Endothelial cell of umbilical vein (primary cell): ENCODE data around the gene ADARB2. TPM values are rescaled to one million over a fixed set of nuclear protein-coding genes. Genes with fewer than 3 reads are reported as not detected.

Experiments
- BruUV-seq: library from RNA; stranded (reverse); fragments of 400-500 nt; replicated peaks from 2 replicates; lab custom pipeline; 2021; lab: Mats Ljungman, UMichigan
- CTCF ChIA-PET: fragments of 300-600, 350-600 bp; sonication (Branson Sonifier 250); formaldehyde crosslinking; loops from one replicate; lab custom pipeline; 2021; ENCODE audit warnings: antibody characterized with exemption, inconsistent platforms; lab: Charles Lee
- POLR2A ChIA-PET: fragments of 300-600, 350-600 bp; sonication (Branson Sonifier 250); formaldehyde crosslinking; loops from one replicate; lab custom pipeline; 2021; ENCODE audit warnings: antibody characterized with exemption, inconsistent platforms; lab: Charles Lee
- DNase-seq: peaks from one replicate; pipeline ENCODE4 v3.0.0-alpha.2; 2011; ENCODE audit warnings: low read depth, low spot score
- FAIRE-seq: peaks from 2 replicates; lab custom pipeline; 2011; peaks lifted over from hg19 to GRCh38; lab: Jason Lieb, UNC
- H2AFZ ChIP-seq: 2 replicates; pipeline ENCODE4 v1.6.0; 2012; ENCODE audit warnings: low read depth, low read length, control low read depth, inconsistent platforms
- H3K27ac ChIP-seq: 2 replicates; pipeline ENCODE4 v1.5.1; 2011; ENCODE audit warnings: low read depth, mild to moderate bottlenecking, control low read depth, low read length, moderate library complexity; ENCODE audit not compliant: insufficient read depth
- H3K27me3 ChIP-seq, 2 experiments: 2 replicates each; pipeline versions ENCODE4 v1.6.0 to v1.6.1; 2011; ENCODE audit warnings: low read length in 2 of 2, mixed read lengths in 1 of 2; ENCODE audit not compliant: control insufficient read depth in 2 of 2, insufficient read depth in 2 of 2
- H3K36me3 ChIP-seq, 2 experiments: 2 replicates in 1 of 2; 3 replicates in 1 of 2; pipeline ENCODE4 v1.5.1; 2011; ENCODE audit warnings: low read length in 2 of 2, mild to moderate bottlenecking in 1 of 2, moderate library complexity in 1 of 2; ENCODE audit not compliant: control insufficient read depth in 2 of 2, insufficient read depth in 2 of 2; ENCODE audit errors: extremely low read depth in 1 of 2
- H3K4me1 ChIP-seq: 3 replicates; pipeline ENCODE4 v1.5.1; 2011; ENCODE audit warnings: mild to moderate bottlenecking, low read length; ENCODE audit not compliant: control insufficient read depth, insufficient read depth; ENCODE audit errors: extremely low read depth
- H3K4me2 ChIP-seq: 2 replicates; pipeline ENCODE4 v1.6.1; 2011; ENCODE audit warnings: low read length, control low read depth, mixed read lengths; ENCODE audit not compliant: insufficient read depth
- H3K4me3 ChIP-seq, 3 experiments: fragments of 200-600 bp in 1 of 3; sonication (generic), shearing (Covaris generic) in 1 of 3; replicated peaks in 1 of 3; 2 replicates each; pipeline ENCODE4 v1.5.1; 2011 to 2016; ENCODE audit warnings: control low read depth in 3 of 3, low read length in 3 of 3, mild to moderate bottlenecking in 2 of 3, inconsistent platforms in 1 of 3, low read depth in 1 of 3, moderate library complexity in 1 of 3; ENCODE audit not compliant: insufficient read depth in 1 of 3
- H3K79me2 ChIP-seq: 2 replicates; pipeline ENCODE4 v1.6.0; 2012; ENCODE audit warnings: low read length, inconsistent platforms; ENCODE audit not compliant: control insufficient read depth, insufficient read depth
- H3K9ac ChIP-seq: replicated peaks from 2 replicates; pipeline ENCODE3; 2011; ENCODE audit warnings: low read length, control low read depth; ENCODE audit not compliant: insufficient read depth; ENCODE audit errors: extremely low read depth
- H3K9me1 ChIP-seq: replicated peaks from 3 replicates; pipeline ENCODE4 v1.6.0; 2011; ENCODE audit warnings: mild to moderate bottlenecking, low read length; ENCODE audit not compliant: control insufficient read depth, insufficient read depth; ENCODE audit errors: extremely low read depth
- H3K9me3 ChIP-seq: replicated peaks from 2 replicates; pipeline ENCODE4 v1.5.1; 2012; ENCODE audit warnings: low read length, inconsistent platforms; ENCODE audit not compliant: control insufficient read depth, insufficient read depth
- H4K20me1 ChIP-seq: replicated peaks from 2 replicates; pipeline ENCODE3; 2011; ENCODE audit warnings: mild to moderate bottlenecking, low read length; ENCODE audit not compliant: control insufficient read depth, insufficient read depth; ENCODE audit errors: extremely low read depth
- EZH2 ChIP-seq: IDR thresholded peaks from 2 replicates; pipeline ENCODE4 v1.6.1; 2012; ENCODE audit warnings: borderline replicate concordance, low read depth, mild to moderate bottlenecking, moderate library complexity, low read length, inconsistent platforms; ENCODE audit not compliant: severe bottlenecking
- FOS ChIP-seq: IDR thresholded peaks from 2 replicates; pipeline ENCODE4 v1.6.1; 2011; ENCODE audit warnings: mild to moderate bottlenecking, low read length, moderate library complexity, borderline replicate concordance; ENCODE audit not compliant: insufficient read depth
- GATA2 ChIP-seq: IDR thresholded peaks from 2 replicates; pipeline ENCODE4 v1.7.0; 2011; ENCODE audit warnings: low read depth, mild to moderate bottlenecking, moderate library complexity, mixed read lengths, low read length; ENCODE audit not compliant: insufficient read length, insufficient read depth
- JUN ChIP-seq: IDR thresholded peaks from 2 replicates; pipeline ENCODE4 v1.6.1; 2011; ENCODE audit warnings: borderline replicate concordance, low read depth; ENCODE audit not compliant: insufficient read length, insufficient read depth
- MYC ChIP-seq: IDR thresholded peaks from one replicate; pipeline ENCODE4 v1.6.1; 2011; ENCODE audit warnings: mild to moderate bottlenecking, low read depth, low read length
- POLR2A ChIP-seq: IDR thresholded peaks from 2 replicates; pipeline ENCODE4 v1.6.1; 2012; ENCODE audit warnings: low read depth, mild to moderate bottlenecking, control low read depth, low read length
- POLR2AphosphoS5 ChIP-seq: IDR thresholded peaks from 2 replicates; pipeline ENCODE4 v1.6.1; 2012; ENCODE audit warnings: low read depth, mild to moderate bottlenecking, control low read depth, low read length, moderate library complexity; ENCODE audit not compliant: insufficient read depth
- dilution Hi-C: fragments of 300-500 bp; cut with MboI; formaldehyde crosslinking; loops from one replicate; pipeline ENCODE4 v1.15.0; 2019; ENCODE audit warnings: low sequenced_read_pairs; ENCODE audit not compliant: extremely low pct_ligation_motif_present
- intact Hi-C: fragments of 100-400 bp; cut with micrococcal nuclease; formaldehyde crosslinking; loops from one replicate; pipeline ENCODE4 v1.10.0; 2022
- polyA plus RNA-seq, 4 experiments: library from polyadenylated mRNA; depleted of rRNA in 3 of 4; stranded (reverse) in 3 of 4; unstranded in 1 of 4; fragments of >200 nt; gene quantifications; 2 replicates each; pipeline versions ENCODE4 v1.2.1 to v1.2.3, GENCODE V29; 2011 to 2012; ENCODE audit warnings: missing spikeins in 1 of 4
- total RNA-seq: library from RNA; stranded (reverse); gene quantifications from 2 replicates; pipeline ENCODE4 v1.2.3, GENCODE V29; 2021
- TF ChIP-seq, protein P1 (sequence below): IDR thresholded peaks from 2 replicates; pipeline ENCODE4 v1.6.1; 2011; ENCODE audit not compliant: insufficient read depth, insufficient read length
- TF ChIP-seq, protein P2 (sequence below), 2 donors: IDR thresholded peaks; 1 replicate in 1 of 2; 2 replicates in 1 of 2; pipeline ENCODE4 v1.5.1; 2011; ENCODE audit warnings: low read length in 2 of 2, mild to moderate bottlenecking in 2 of 2, moderate library complexity in 2 of 2, control low read depth in 1 of 2, inconsistent platforms in 1 of 2, low read depth in 1 of 2; ENCODE audit not compliant: insufficient read depth in 1 of 2; ENCODE audit errors: extremely low read depth in 1 of 2

ADARB2 gene
- total and polyA plus RNA-seq, 2 donors (not counting 3 experiments of a cell fraction or from before 2014, with no cell fraction given), result not detected

DNA sequence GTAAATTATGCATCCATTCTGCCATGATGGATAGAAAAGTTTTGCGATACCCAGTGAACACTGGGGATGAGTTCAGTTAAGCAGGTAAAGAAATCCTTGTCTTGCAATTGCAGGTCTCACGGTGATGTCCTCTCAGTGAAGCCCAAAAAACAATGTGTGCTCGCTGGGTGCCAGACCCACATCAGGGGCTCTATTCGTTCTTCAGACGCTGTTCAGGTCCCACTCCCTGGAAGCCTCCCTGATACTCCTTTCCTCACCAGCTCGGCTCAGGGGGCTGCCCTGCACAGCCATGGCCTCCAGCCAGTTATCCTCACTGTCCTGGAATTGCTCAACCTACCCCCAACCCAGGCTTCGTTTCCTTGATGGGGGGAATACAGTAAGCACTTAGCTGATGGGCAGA is 323.5 kb downstream of the ADARB2 start:
- intact Hi-C loops, result no loop called here
- Histone ChIP-seq H4K20me1 (no peaks in the 10 kb centered on the region), H3K27me3 (no peaks in the 10 kb centered on the region), H3K9me1 (no peaks in the 10 kb centered on the region), H3K36me3 (no peaks in the 10 kb centered on the region), H3K79me2 (no peaks in the 10 kb centered on the region), H3K9me3 (no peaks in the 10 kb centered on the region), H3K9ac (no peak overlapping the region), H3K4me1 (no peaks in the 10 kb centered on the region), H2AFZ (no peak overlapping the region), H3K4me3 (no peak overlapping the region), H3K27ac (no peak overlapping the region), H3K4me2 (no peak overlapping the region)
- POLR2A ChIA-PET, result no interaction called here
- CTCF ChIA-PET, result no interaction called here
- no peak for FAIRE-seq
- DNase-seq, result no peak
- BruUV-seq, result no TSS peak
- no peak for TF ChIP-seq POLR2A
- no peak for TF ChIP-seq POLR2AphosphoS5
- TF ChIP-seq FOS, result no peak
- no peak for TF ChIP-seq EZH2
- TF ChIP-seq JUN, result no peak
- TF ChIP-seq, protein P1, sequence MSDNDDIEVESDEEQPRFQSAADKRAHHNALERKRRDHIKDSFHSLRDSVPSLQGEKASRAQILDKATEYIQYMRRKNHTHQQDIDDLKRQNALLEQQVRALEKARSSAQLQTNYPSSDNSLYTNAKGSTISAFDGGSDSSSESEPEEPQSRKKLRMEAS, result no peak
- TF ChIP-seq MYC, result no peak
- TF ChIP-seq GATA2, result no peak
- TF ChIP-seq, protein P2, sequence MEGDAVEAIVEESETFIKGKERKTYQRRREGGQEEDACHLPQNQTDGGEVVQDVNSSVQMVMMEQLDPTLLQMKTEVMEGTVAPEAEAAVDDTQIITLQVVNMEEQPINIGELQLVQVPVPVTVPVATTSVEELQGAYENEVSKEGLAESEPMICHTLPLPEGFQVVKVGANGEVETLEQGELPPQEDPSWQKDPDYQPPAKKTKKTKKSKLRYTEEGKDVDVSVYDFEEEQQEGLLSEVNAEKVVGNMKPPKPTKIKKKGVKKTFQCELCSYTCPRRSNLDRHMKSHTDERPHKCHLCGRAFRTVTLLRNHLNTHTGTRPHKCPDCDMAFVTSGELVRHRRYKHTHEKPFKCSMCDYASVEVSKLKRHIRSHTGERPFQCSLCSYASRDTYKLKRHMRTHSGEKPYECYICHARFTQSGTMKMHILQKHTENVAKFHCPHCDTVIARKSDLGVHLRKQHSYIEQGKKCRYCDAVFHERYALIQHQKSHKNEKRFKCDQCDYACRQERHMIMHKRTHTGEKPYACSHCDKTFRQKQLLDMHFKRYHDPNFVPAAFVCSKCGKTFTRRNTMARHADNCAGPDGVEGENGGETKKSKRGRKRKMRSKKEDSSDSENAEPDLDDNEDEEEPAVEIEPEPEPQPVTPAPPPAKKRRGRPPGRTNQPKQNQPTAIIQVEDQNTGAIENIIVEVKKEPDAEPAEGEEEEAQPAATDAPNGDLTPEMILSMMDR (IDR thresholded peaks at IDR 0.05; ENCODE audit: extremely low read depth in 1 of 2, insufficient read depth in 1 of 2, low read depth in 1 of 2, low read length in 2 of 2), result no peak
- dilution Hi-C loops, result no loop called here
